GM19351 (cell line): ENCODE results near the gene KCNQ1.
A peak's percentile ranks its signal among the peaks of the same experiment; 100 is the strongest.

ENCODE experiments used
- ATAC-seq: cut with Tn5 transposase; IDR thresholded peaks from one replicate; pipeline ENCODE4 v1.9.1; 2021; ENCODE audit warnings: mild to moderate bottlenecking, moderate library complexity; ENCODE audit not compliant: unreplicated experiment

Gene KCNQ1, protein sequence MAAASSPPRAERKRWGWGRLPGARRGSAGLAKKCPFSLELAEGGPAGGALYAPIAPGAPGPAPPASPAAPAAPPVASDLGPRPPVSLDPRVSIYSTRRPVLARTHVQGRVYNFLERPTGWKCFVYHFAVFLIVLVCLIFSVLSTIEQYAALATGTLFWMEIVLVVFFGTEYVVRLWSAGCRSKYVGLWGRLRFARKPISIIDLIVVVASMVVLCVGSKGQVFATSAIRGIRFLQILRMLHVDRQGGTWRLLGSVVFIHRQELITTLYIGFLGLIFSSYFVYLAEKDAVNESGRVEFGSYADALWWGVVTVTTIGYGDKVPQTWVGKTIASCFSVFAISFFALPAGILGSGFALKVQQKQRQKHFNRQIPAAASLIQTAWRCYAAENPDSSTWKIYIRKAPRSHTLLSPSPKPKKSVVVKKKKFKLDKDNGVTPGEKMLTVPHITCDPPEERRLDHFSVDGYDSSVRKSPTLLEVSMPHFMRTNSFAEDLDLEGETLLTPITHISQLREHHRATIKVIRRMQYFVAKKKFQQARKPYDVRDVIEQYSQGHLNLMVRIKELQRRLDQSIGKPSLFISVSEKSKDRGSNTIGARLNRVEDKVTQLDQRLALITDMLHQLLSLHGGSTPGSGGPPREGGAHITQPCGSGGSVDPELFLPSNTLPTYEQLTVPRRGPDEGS

DNA sequence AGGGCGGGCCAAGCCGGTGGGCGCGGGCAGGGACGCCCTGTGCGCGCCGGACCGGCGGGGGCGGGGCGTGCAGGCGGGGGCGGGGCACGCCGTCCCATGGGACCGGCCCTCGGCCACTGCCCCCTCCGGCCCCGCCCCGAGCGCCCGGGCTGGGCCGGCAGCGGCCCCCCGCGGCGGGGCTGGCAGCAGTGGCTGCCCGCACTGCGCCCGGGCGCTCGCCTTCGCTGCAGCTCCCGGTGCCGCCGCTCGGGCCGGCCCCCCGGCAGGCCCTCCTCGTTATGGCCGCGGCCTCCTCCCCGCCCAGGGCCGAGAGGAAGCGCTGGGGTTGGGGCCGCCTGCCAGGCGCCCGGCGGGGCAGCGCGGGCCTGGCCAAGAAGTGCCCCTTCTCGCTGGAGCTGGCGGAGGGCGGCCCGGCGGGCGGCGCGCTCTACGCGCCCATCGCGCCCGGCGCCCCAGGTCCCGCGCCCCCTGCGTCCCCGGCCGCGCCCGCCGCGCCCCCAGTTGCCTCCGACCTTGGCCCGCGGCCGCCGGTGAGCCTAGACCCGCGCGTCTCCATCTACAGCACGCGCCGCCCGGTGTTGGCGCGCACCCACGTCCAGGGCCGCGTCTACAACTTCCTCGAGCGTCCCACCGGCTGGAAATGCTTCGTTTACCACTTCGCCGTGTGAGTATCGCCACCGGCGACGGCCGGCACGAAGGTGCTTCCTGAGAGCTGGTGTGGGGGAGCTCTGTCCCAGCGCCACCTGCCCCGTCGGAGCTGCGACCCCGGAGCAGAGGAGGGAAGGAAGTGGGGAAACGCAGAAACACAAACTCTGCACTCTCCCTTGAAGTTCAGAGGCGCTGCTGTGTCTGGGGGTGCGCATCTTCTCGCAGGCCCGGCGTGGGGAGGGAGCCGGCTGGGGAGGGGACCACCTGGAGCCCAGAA is at the start of gene KCNQ1:
Gene KCNQ1, plus strand, starts transcription at position 188 of the 925 bp plus-strand sequence. Its CDS starts 91 bp downstream, at position 279.
- ATAC-seq = no peak

DNA sequence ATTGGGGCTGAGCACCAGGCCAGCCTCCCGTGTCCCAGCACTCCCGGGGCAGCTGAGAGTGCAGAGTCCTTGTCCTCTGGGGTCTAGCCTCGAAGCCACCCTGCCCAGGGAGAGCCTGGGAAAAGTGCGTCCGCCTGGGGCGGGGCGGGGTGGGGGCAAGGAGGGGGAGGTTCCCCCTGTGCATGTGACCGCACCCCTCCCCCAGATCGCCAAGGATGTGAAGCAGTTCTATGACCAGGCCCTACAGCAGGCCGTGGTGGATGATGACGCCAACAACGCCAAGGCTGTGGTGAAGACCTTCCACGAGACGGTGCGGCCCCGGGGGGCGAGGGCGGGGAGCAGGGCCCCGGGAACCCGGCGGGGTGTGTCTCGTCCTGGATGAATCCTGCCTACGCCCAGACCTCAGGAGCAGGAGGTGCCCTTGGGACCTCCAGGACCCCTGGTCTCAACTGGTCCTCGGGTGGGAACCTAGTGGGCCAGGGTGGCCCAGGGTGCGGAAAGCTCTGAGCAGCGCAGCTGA is 49.5 kb upstream of the KCNQ1 start:
- ATAC-seq = no peak

DNA sequence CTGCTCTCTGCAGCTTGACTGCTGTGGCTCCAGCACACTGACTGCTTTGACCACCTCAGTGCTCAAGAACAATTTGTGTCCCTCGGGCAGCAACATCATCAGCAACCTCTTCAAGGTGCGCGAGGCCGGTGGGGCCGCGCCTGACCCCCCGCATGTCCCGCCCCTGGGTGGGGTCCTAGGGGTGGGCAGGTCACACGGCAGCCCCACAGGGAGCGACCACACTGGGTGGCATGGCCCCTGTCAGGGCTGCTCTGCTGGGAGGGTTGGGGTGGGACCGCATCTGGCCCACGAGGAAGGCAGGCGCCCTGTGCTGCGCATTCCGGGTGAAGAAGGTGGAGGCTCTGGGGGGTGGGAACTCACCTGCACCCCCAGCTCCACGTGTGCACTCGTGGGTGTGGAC is 49.0 kb upstream of the KCNQ1 start:
- ATAC-seq = no peak

DNA sequence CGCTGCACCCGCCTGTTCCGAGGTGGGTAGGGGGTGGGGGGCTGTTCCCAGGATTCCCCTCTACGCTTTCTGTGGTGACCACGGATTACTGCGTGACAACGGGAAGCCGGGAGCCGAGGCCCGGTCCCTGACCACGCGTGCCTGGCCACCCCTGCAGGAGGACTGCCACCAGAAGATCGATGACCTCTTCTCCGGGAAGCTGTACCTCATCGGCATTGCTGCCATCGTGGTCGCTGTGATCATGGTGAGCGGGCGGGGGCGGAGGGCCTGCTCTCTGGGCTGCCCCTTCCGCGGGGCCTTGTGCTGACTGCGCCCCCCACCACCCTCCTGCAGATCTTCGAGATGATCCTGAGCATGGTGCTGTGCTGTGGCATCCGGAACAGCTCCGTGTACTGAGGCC is 48.3 kb upstream of the KCNQ1 start:
- no peak for ATAC-seq

GRCh38 chr11:2397005-2397404 is 47.8 kb upstream of the KCNQ1 start:
- ATAC-seq = no peak

DNA sequence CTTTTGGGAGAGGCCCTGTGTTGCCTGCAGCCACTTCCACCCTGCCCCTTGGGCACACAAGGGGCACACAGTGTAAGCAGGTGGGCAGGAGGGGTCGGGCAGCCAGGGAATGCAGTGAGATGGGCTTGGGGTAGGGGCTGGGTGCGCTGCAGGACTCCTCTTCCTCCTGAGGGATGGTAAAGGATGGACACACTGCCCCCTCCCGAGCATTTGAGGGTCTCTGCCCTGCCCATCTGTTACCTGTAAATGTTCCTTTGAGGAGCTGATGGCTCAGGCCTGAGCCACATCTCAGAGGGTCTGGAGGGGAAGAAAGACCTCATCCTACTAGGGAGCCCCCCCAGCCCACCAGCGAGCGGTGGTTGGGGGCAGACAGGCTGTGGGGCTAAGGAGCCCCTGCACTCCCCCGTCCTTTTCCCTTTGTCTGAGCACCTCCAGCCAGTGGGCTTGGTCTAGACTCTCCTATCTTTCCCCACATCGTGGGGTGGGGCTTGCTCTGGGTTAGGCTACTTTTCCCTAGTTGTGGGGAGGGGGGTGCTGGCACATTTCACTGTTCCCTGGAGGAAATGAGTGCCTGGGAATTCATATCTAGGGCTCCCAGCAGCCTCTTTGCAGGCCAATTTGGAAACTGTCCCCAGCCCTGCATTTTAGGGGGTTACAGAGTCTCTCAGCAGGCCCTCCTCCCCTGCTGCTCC is 46.0 kb upstream of the KCNQ1 start:
- ATAC-seq = no peak

- ATAC-seq = peak; percentile 11
Observed at GRCh38 chr11:2399488-2400068, 45.2 kb upstream of the KCNQ1 start.

GRCh38 chr11:2400069-2400761 is 44.6 kb upstream of the KCNQ1 start, which contains the start of gene TSSC4:
Gene TSSC4 (plus strand): TSS chr11:2400750. CDS start chr11:2402634, 1,884 bp downstream.
- ATAC-seq = peak; percentile 82

- no peak for ATAC-seq
Observed at GRCh38 chr11:2400762-2401435, 43.9 kb upstream of the KCNQ1 start.

- no peak for ATAC-seq
Observed at GRCh38 chr11:2401436-2401984, 43.3 kb upstream of the KCNQ1 start.

- no peak for ATAC-seq
Observed at GRCh38 chr11:2402106-2402505, 42.7 kb upstream of the KCNQ1 start.

- ATAC-seq = no peak
Observed at GRCh38 chr11:2402890-2403645, 41.7 kb upstream of the KCNQ1 start.

DNA sequence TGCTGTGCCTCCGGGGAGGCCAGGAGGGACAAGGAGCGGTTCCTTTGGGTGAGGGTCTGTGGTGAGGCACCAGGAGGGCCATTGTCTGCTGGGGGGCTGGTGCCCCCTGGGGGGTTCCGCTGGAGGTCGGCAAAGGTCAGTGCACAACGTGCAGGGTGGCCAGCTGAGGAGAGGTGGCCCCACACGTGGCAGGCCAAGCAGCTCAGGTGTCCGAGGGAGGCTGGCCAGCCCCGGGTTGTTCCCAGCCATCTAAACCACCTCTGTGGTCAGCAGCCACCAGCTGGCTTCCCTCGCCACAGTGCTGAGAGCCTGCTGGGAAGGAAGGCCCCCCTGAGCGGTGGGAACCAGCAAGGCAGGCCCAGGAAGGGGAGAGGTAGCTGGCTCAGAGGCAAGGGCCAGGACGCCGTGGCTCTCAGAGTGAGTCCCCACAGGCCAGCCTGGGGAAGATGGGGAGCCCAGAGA is 40.0 kb upstream of the KCNQ1 start:
- no peak for ATAC-seq

DNA sequence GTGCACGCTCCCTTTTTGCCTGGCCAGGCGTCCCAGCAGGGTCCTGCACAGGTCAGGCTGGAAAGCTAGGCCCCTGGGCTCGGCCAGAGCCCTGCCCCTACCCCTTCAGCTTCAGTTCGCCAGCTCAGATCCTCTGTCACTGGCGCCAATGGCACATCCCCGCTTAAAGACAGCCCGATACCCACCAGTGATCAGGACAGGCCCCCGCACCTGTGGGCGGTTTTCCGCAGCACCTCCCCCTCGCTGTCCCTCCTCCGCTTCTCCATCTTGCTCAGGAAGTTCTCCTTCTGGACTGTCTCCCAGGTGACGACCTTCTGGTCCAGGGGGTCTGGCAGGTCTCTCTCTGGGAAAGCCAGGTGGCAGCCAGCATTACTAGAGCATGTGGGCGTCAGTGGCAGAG is 38.4 kb upstream of the KCNQ1 start:
- ATAC-seq = no peak

GRCh38 chr11:2406878-2407410 is 37.9 kb upstream of the KCNQ1 start:
- no peak for ATAC-seq

DNA sequence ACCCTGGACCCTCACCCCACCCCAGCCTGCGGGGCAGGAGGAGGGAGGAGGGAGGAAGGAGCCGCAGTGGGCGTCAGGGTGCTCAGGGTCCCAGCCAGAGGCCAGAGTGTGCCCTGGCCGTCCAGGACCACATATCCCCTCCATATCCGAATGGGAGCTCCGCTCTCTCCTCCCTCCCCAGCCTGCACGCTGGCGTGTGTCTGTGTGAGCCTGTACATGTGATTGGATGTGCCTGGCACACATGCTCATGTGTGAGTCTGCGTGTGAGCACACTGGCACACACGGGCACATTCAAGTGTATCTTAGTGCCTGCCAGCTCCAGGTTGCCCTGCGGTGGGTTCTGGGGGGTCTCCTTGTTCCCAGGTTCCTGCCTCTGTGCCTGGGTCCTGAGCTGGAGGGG is 36.1 kb upstream of the KCNQ1 start:
- no peak for ATAC-seq

GRCh38 chr11:2409126-2409525 is 35.7 kb upstream of the KCNQ1 start:
- no peak for ATAC-seq
